H1 (cell line): ENCODE data around the gene PATJ. TPM values are rescaled to one million over a fixed set of nuclear protein-coding genes. Genes with fewer than 3 reads are reported as not detected.

Experiments used
- CTCF ChIA-PET: fragments of 300-600 bp; sonication (Branson Sonifier 250); formaldehyde crosslinking; loops from one replicate; lab custom pipeline; 2021; ENCODE audit not compliant: partially characterized antibody; lab: Charles Lee
- POLR2A ChIA-PET: fragments of 300-600 bp; sonication (Branson Sonifier 250); formaldehyde crosslinking; loops from one replicate; lab custom pipeline; 2021; ENCODE audit warnings: inconsistent platforms; ENCODE audit not compliant: partially characterized antibody; lab: Charles Lee
- DNase-seq, 2 experiments: peaks; one replicate each; pipeline versions ENCODE4 v3.0.0 to v3.0.0-alpha.2; 2010 to 2022; ENCODE audit warnings: low spot score in 2 of 2, low read depth in 1 of 2, mixed read lengths in 1 of 2
- FAIRE-seq: peaks from 2 replicates; lab custom pipeline; 2011; peaks lifted over from hg19 to GRCh38; lab: Jason Lieb, UNC
- H2AFZ ChIP-seq: 2 replicates; pipeline ENCODE4 v1.8.1; 2012; ENCODE audit warnings: low read length, inconsistent platforms
- H2AK5ac ChIP-seq: 2 replicates; pipeline ENCODE4 v1.6.1; 2013; ENCODE audit warnings: low read depth, low read length
- H2BK120ac ChIP-seq: replicated peaks from 2 replicates; pipeline ENCODE3; 2013; ENCODE audit warnings: low read depth, low read length, inconsistent platforms
- H2BK12ac ChIP-seq: 2 replicates; pipeline ENCODE4 v1.6.1; 2013; ENCODE audit warnings: low read depth, low read length
- H2BK15ac ChIP-seq: 2 replicates; pipeline ENCODE4 v1.6.1; 2013; ENCODE audit warnings: low read length
- H2BK20ac ChIP-seq: 2 replicates; pipeline ENCODE4 v1.6.1; 2013; ENCODE audit warnings: low read length
- H2BK5ac ChIP-seq: 2 replicates; pipeline ENCODE4 v1.6.1; 2013; ENCODE audit warnings: low read depth, low read length
- H3K14ac ChIP-seq: 2 replicates; pipeline ENCODE4 v1.6.1; 2013; ENCODE audit warnings: inconsistent platforms; ENCODE audit not compliant: insufficient read length
- H3K18ac ChIP-seq: 2 replicates; pipeline ENCODE4 v1.6.1; 2013; ENCODE audit warnings: low read length; ENCODE audit errors: extremely low read depth
- H3K23ac ChIP-seq: 2 replicates; pipeline ENCODE4 v1.6.1; 2013; ENCODE audit warnings: inconsistent platforms; ENCODE audit not compliant: insufficient read length
- H3K23me2 ChIP-seq: 2 replicates; pipeline ENCODE4 v1.6.1; 2013; ENCODE audit warnings: low read depth, low read length
- H3K27ac ChIP-seq: 2 replicates; pipeline ENCODE4 v1.6.1; 2011; ENCODE audit warnings: low read depth, low read length, inconsistent platforms
- H3K27me3 ChIP-seq, 4 experiments: replicated peaks in 1 of 4; 1 replicate in 1 of 4; 2 replicates in 3 of 4; pipeline versions ENCODE4 v1.6.1 to v1.8.1; 2011 to 2013; ENCODE audit warnings: low read length in 3 of 4, mild to moderate bottlenecking in 3 of 4, inconsistent platforms in 2 of 4, mixed read lengths in 2 of 4, moderate library complexity in 1 of 4; ENCODE audit not compliant: control insufficient read depth in 3 of 4, insufficient read depth in 3 of 4; ENCODE audit errors: extremely low read depth in 1 of 4
- H3K36me3 ChIP-seq, 4 experiments: 2 replicates each; pipeline versions ENCODE4 v1.6.1 to v1.8.1; 2011 to 2013; ENCODE audit warnings: mild to moderate bottlenecking in 4 of 4, low read length in 3 of 4, moderate library complexity in 2 of 4, control low read depth in 1 of 4, inconsistent platforms in 1 of 4; ENCODE audit not compliant: insufficient read depth in 4 of 4, control insufficient read depth in 2 of 4
- H3K4ac ChIP-seq: replicated peaks from 2 replicates; pipeline ENCODE3; 2013; ENCODE audit warnings: low read length, low read depth, mixed read lengths, inconsistent platforms; ENCODE audit not compliant: insufficient read length
- H3K4me1 ChIP-seq, 4 experiments: replicated peaks in 1 of 4; 1 replicate in 1 of 4; 2 replicates in 3 of 4; pipeline versions ENCODE4 v1.6.1 to v1.8.1; 2011 to 2013; ENCODE audit warnings: low read length in 3 of 4, inconsistent platforms in 2 of 4, mixed read lengths in 1 of 4; ENCODE audit not compliant: insufficient read depth in 4 of 4, control insufficient read depth in 3 of 4
- H3K4me2 ChIP-seq, 2 experiments: 2 replicates each; pipeline versions ENCODE4 v1.6.1 to v1.8.1; 2011 to 2013; ENCODE audit warnings: low read depth in 2 of 2, low read length in 2 of 2, control low read depth in 1 of 2, inconsistent platforms in 1 of 2, mild to moderate bottlenecking in 1 of 2; ENCODE audit not compliant: insufficient read depth in 1 of 2
- H3K4me3 ChIP-seq, 4 experiments: fragments of 200-600, 300-600 bp in 1 of 4; sonication (generic), shearing (Covaris generic), sonication (Bioruptor Twin) in 1 of 4; 2 replicates each; pipeline versions ENCODE4 v1.5.1 to v1.8.1; 2011 to 2016; ENCODE audit warnings: low read length in 4 of 4, low read depth in 3 of 4, control low read depth in 2 of 4, inconsistent platforms in 2 of 4, mild to moderate bottlenecking in 2 of 4, mixed read lengths in 1 of 4, moderate library complexity in 1 of 4; ENCODE audit not compliant: insufficient read depth in 2 of 4; ENCODE audit errors: extremely low read depth in 1 of 4
- H3K56ac ChIP-seq: replicated peaks from 2 replicates; pipeline ENCODE3; 2013; ENCODE audit warnings: low read depth, mild to moderate bottlenecking, mixed read lengths, low read length, inconsistent platforms; ENCODE audit not compliant: insufficient read length
- H3K79me1 ChIP-seq: 2 replicates; pipeline ENCODE4 v1.6.1; 2013; ENCODE audit warnings: low read depth, low read length, control low read depth
- H3K79me2 ChIP-seq, 2 experiments: 2 replicates each; pipeline versions ENCODE4 v1.6.1 to v1.8.1; 2012 to 2013; ENCODE audit warnings: low read length in 2 of 2, mild to moderate bottlenecking in 2 of 2, inconsistent platforms in 1 of 2; ENCODE audit not compliant: insufficient read depth in 2 of 2, control insufficient read depth in 1 of 2
- H3K9ac ChIP-seq, 4 experiments: replicated peaks in 1 of 4; 1 replicate in 1 of 4; 2 replicates in 3 of 4; pipeline versions ENCODE4 v1.6.1 to v1.8.1; 2011 to 2013; ENCODE audit warnings: low read depth in 3 of 4, low read length in 3 of 4, control low read depth in 2 of 4, mild to moderate bottlenecking in 2 of 4, moderate library complexity in 2 of 4, inconsistent platforms in 1 of 4; ENCODE audit errors: extremely low read depth in 1 of 4
- H3K9me3 ChIP-seq, 2 experiments: 2 replicates each; pipeline versions ENCODE4 v1.6.1 to v1.8.1; 2012 to 2013; ENCODE audit warnings: mild to moderate bottlenecking in 2 of 2, moderate library complexity in 2 of 2, control low read depth in 1 of 2, inconsistent platforms in 1 of 2, low read depth in 1 of 2, low read length in 1 of 2, mixed read lengths in 1 of 2; ENCODE audit not compliant: insufficient read depth in 2 of 2
- H4K20me1 ChIP-seq, 2 experiments: replicated peaks in 1 of 2; 2 replicates each; pipeline versions ENCODE3 to v1.8.1; 2011 to 2013; ENCODE audit warnings: inconsistent platforms in 2 of 2, low read length in 2 of 2, mild to moderate bottlenecking in 1 of 2; ENCODE audit not compliant: insufficient read depth in 2 of 2, control insufficient read depth in 1 of 2
- H4K5ac ChIP-seq: 2 replicates; pipeline ENCODE4 v1.6.1; 2013; ENCODE audit warnings: low read length, low read depth, mixed read lengths, inconsistent platforms; ENCODE audit not compliant: insufficient read length
- H4K8ac ChIP-seq: 2 replicates; pipeline ENCODE4 v1.8.0; 2013; ENCODE audit warnings: mild to moderate bottlenecking, moderate library complexity, low read length, inconsistent platforms; ENCODE audit not compliant: insufficient read depth; ENCODE audit errors: extremely low read depth
- H4K91ac ChIP-seq: replicated peaks from 2 replicates; pipeline ENCODE3; 2013; ENCODE audit warnings: low read length, mixed read lengths, inconsistent platforms; ENCODE audit not compliant: insufficient read length
- ASH2L ChIP-seq: fragments of 200-600, 300-600 bp; sonication (generic); IDR thresholded peaks from one replicate; pipeline ENCODE4 v1.7.1; 2017; ENCODE audit warnings: low read length
- BRCA1 ChIP-seq: IDR thresholded peaks from 2 replicates; pipeline ENCODE4 v1.6.1; 2012; ENCODE audit warnings: low read depth, low read length, improper control_type of control experiment
- E2F6 ChIP-seq: IDR thresholded peaks from 2 replicates; pipeline ENCODE4 v1.6.1; 2012; ENCODE audit warnings: inconsistent platforms
- EZH2 ChIP-seq: fragments of 200-600 bp; sonication (generic); IDR thresholded peaks from 2 replicates; pipeline ENCODE4 v1.7.1; 2012; ENCODE audit warnings: low read depth, mild to moderate bottlenecking, moderate library complexity, low read length, inconsistent platforms; ENCODE audit not compliant: severe bottlenecking
- MAFK ChIP-seq: IDR thresholded peaks from 2 replicates; pipeline ENCODE4 v1.6.1; 2012; ENCODE audit warnings: low read depth, mild to moderate bottlenecking, improper control_type of control experiment, low read length
- NRF1 ChIP-seq: IDR thresholded peaks from 2 replicates; pipeline ENCODE4 v1.6.1; 2011; ENCODE audit warnings: mild to moderate bottlenecking, low read depth, low read length, improper control_type of control experiment
- PHF8 ChIP-seq: fragments of 200-600 bp; sonication (generic); conservative IDR thresholded peaks from 2 replicates; pipeline ENCODE4 v1.7.1; 2012; ENCODE audit warnings: low read depth, mild to moderate bottlenecking, inconsistent platforms, low read length, moderate library complexity
- POLR2AphosphoS5 ChIP-seq: IDR thresholded peaks from 2 replicates; pipeline ENCODE4 v1.6.1; 2011; ENCODE audit warnings: low read depth, low read length
- RFX5 ChIP-seq: IDR thresholded peaks from 2 replicates; pipeline ENCODE4 v1.6.1; 2011; ENCODE audit warnings: low read depth, low read length, improper control_type of control experiment, borderline replicate concordance
- RXRA ChIP-seq: IDR thresholded peaks from 2 replicates; pipeline ENCODE4 v1.6.1; 2011; ENCODE audit warnings: low read depth, mild to moderate bottlenecking, low read length, moderate library complexity; ENCODE audit not compliant: insufficient read depth
- SAP30 ChIP-seq: fragments of 300-600 bp; sonication (generic); IDR thresholded peaks from 2 replicates; pipeline ENCODE4 v1.7.1; 2012; ENCODE audit warnings: low read length, moderate library complexity, mild to moderate bottlenecking, inconsistent platforms; ENCODE audit not compliant: insufficient read depth, insufficient replicate concordance
- SIX5 ChIP-seq: IDR thresholded peaks from 2 replicates; pipeline ENCODE4 v1.6.1; 2011; ENCODE audit warnings: mild to moderate bottlenecking, low read depth, low read length
- SP4 ChIP-seq: IDR thresholded peaks from 2 replicates; pipeline ENCODE4 v1.6.1; 2012; ENCODE audit warnings: low read length, inconsistent platforms
- SRF ChIP-seq: IDR thresholded peaks from 2 replicates; pipeline ENCODE4 v1.6.1; 2011; ENCODE audit warnings: mild to moderate bottlenecking, low read depth, low read length, moderate library complexity
- TAF1 ChIP-seq: IDR thresholded peaks from 2 replicates; pipeline ENCODE4 v1.6.1; 2011; ENCODE audit warnings: mild to moderate bottlenecking, low read depth, low read length
- WGBS, 2 experiments: shearing (Covaris generic) in 1 of 2; methylation state at CpG; one replicate each; pipeline versions ENCODE4 v1.1.6 to v1.1.7; 2013 to 2015; ENCODE audit warnings: low lambda C conversion rate in 2 of 2, mixed read lengths in 2 of 2, inconsistent platforms in 1 of 2, low coverage in 1 of 2, missing lambda C conversion rate in 1 of 2; ENCODE audit not compliant: insufficient replicate concordance in 2 of 2, insufficient coverage in 1 of 2, insufficient read length in 1 of 2; ENCODE audit errors: extremely low coverage in 1 of 2, missing lambda C conversion rate in 1 of 2; 5-methylcytosine and 5-hydroxymethylcytosine counted together
- polyA plus RNA-seq, 7 experiments: library from polyadenylated mRNA; depleted of rRNA in 3 of 7; stranded (reverse) in 5 of 7; unstranded in 2 of 7; fragments of >200 nt in 5 of 7; fragments of 200-250 nt in 2 of 7; gene quantifications; 1 replicate in 5 of 7; 2 replicates in 1 of 7; 4 replicates in 1 of 7; pipeline versions ENCODE4 v1.2.1 to v1.2.3, GENCODE V29; 2011 to 2013; ENCODE audit warnings: missing spikeins in 2 of 7, mixed read lengths in 2 of 7
- total RNA-seq: library from RNA; stranded (reverse); fragmentation: NEBNext Ultra II Directional; extraction: Animal tissue kit (Norgen Biotek cat#: 25700); gene quantifications from 2 replicates; pipeline ENCODE4 v1.2.1, GENCODE V29; 2021

PATJ gene
- total and polyA plus RNA-seq, 2 of the 8 experiments (the other 6 are each of a cell fraction or from before 2014, with no cell fraction given): 8.2 to 55.6 TPM

GRCh38 chr1:61825393-61825792 lies 83.1 kb downstream of the PATJ start:
- DNase-seq: no peak
- no peak overlapping the region for H2BK20ac ChIP-seq
- no peak overlapping the region for H3K9ac ChIP-seq
- H3K27ac ChIP-seq: no peak overlapping the region
- no peak overlapping the region for H3K18ac ChIP-seq
- peaks cover 13 to 54% (median 38%) of the 10 kb centered on the region in 4 experiments for H3K36me3 ChIP-seq
- no peaks in the 10 kb centered on the region for H3K4me1 ChIP-seq
- ChIA-PET CTCF (interaction anchor here (0.7 to 2.0 kb wide), 2 partner anchors 9 to 26 kb away, joined by 4 to 5 read pairs; no protein-coding TSS in a partner anchor), POLR2A (no interaction called here)
- no peak overlapping the region for H3K4me3 ChIP-seq
- H4K20me1 ChIP-seq: no peaks in the 10 kb centered on the region
- H3K27me3 ChIP-seq: no peaks in the 10 kb centered on the region
- H2AFZ ChIP-seq: no peak overlapping the region
- H3K4ac ChIP-seq: no peak overlapping the region
- H3K56ac ChIP-seq: no peak overlapping the region
- H3K9me3 ChIP-seq: no peaks in the 10 kb centered on the region
- H2BK12ac ChIP-seq: no peak overlapping the region
- 60% methylated on average over 1 of the region's 1 CpG; no CpG with 5 or more reads in 1 of the 2 experiments for WGBS, 2 experiments
- no peak overlapping the region for H4K8ac ChIP-seq
- no peak overlapping the region for H3K23ac ChIP-seq
- no peak overlapping the region for H4K91ac ChIP-seq
- FAIRE-seq: no peak
- no peaks in the 10 kb centered on the region for H3K79me2 ChIP-seq
- H2BK120ac ChIP-seq: no peak overlapping the region
- no peak overlapping the region for H2BK5ac ChIP-seq
- no peak overlapping the region for H2BK15ac ChIP-seq
- no peak overlapping the region for H3K14ac ChIP-seq
- no peaks in the 10 kb centered on the region for H3K79me1 ChIP-seq
- H2AK5ac ChIP-seq: no peak overlapping the region
- no peaks in the 10 kb centered on the region for H3K23me2 ChIP-seq
- H4K5ac ChIP-seq: no peak overlapping the region
- no peak overlapping the region for H3K4me2 ChIP-seq
- TF ChIP-seq BRCA1 (no peak), RFX5 (no peak), NRF1 (no peak), PHF8 (no peak), E2F6 (no peak), ASH2L (no peak), TAF1 (no peak), EZH2 (no peak), RXRA (no peak), SRF (no peak), POLR2AphosphoS5 (no peak), SAP30 (no peak), MAFK (no peak), SP4 (no peak), SIX5 (no peak)
